Stimulated activated naive CD4-positive, alpha-beta T cell (primary cell): ENCODE measurements around the gene AGMAT.
"Not testable (repeated sequence)": the region's sequence is repeated elsewhere in the genome, so short reads cannot be mapped to it uniquely, and the experiment has no call there.

Experiments
- DNase-seq, 6 experiments: peaks; one replicate each; lab custom pipeline; 2025; lab: John Stamatoyannopoulos, UW

Gene AGMAT

GRCh38 chr1:15610167-15610566 is 25.3 kb upstream of the AGMAT start:
- no peak for DNase-seq

- no peak for DNase-seq
Observed at GRCh38 chr1:15609631-15610030, 24.8 kb upstream of the AGMAT start.

- DNase-seq = no peak
Observed at GRCh38 chr1:15605398-15606383, 20.8 kb upstream of the AGMAT start.

GRCh38 chr1:15604400-15604799 is 19.5 kb upstream of the AGMAT start:
- DNase-seq = not testable (repeated sequence)

GRCh38 chr1:15603966-15604282 is 19.1 kb upstream of the AGMAT start:
- not testable (repeated sequence) for DNase-seq

- peak; percentile 86 to 94 (median 89) for DNase-seq
Observed at GRCh38 chr1:15603050-15603965, 18.5 kb upstream of the AGMAT start.

- no peak for DNase-seq
Observed at GRCh38 chr1:15598436-15598835, 13.6 kb upstream of the AGMAT start.

GRCh38 chr1:15595809-15596617 is 11.2 kb upstream of the AGMAT start:
- no peak for DNase-seq

- no peak for DNase-seq
Observed at GRCh38 chr1:15592285-15592684, 7.4 kb upstream of the AGMAT start.

GRCh38 chr1:15583016-15583706 is 1.7 kb downstream of the AGMAT start:
- DNase-seq = no peak

GRCh38 chr1:15579683-15580047 is 5.2 kb downstream of the AGMAT start:
- no peak for DNase-seq

GRCh38 chr1:15578921-15579682 is 5.7 kb downstream of the AGMAT start:
- peak in 5 of 6 experiments; percentile 20 to 79 (median 73) for DNase-seq

- peak in 3 of 6 experiments; percentile 12 to 44 (median 12) for DNase-seq
Observed at GRCh38 chr1:15577691-15578090, 7.2 kb downstream of the AGMAT start.

- no peak for DNase-seq
Observed at GRCh38 chr1:15575549-15576150, 9.2 kb downstream of the AGMAT start.

GRCh38 chr1:15574741-15575140 is 10.1 kb downstream of the AGMAT start:
- no peak for DNase-seq

GRCh38 chr1:15573477-15573876 is 11.4 kb downstream of the AGMAT start:
- DNase-seq = no peak

- DNase-seq = no peak
Observed at GRCh38 chr1:15571266-15571665, 13.6 kb downstream of the AGMAT start.

- DNase-seq = no peak
Observed at GRCh38 chr1:15570861-15571260, 14.0 kb downstream of the AGMAT start.

GRCh38 chr1:15568387-15569073 is 16.3 kb downstream of the AGMAT start:
- no peak for DNase-seq
